ENCODE data around the gene SCGB3A1.

GRCh38 chr5:180601591-180602480 lies 10.5 kb upstream of the SCGB3A1 start:
- TF ChIP-seq CTCF (conservative IDR thresholded peaks at IDR 0.05; ENCODE audit: low read depth, low read length) (no peak), FOS (IDR thresholded peaks at IDR 0.05; ENCODE audit: low read depth, low read length) (no peak), POLR2A (IDR thresholded peaks at IDR 0.05; ENCODE audit: low read depth, low read length) (no peak), MAZ (IDR thresholded peaks at IDR 0.05; ENCODE audit: borderline replicate concordance, low read depth, low read length) (no peak), RAD21 (IDR thresholded peaks at IDR 0.05; ENCODE audit: low read length) (no peak), SMC3 (IDR thresholded peaks at IDR 0.05; ENCODE audit: low read depth, low read length) (no peak), MXI1 (IDR thresholded peaks at IDR 0.05; ENCODE audit: borderline replicate concordance, low read depth, low read length) (no peak), BHLHE40 (IDR thresholded peaks at IDR 0.05; ENCODE audit: low read depth, low read length) (no peak), ELK1 (IDR thresholded peaks at IDR 0.05; ENCODE audit: borderline replicate concordance, low read depth, low read length) (no peak), CHD1 (IDR thresholded peaks at IDR 0.05; ENCODE audit: low read depth, low read length) (no peak), USF2 (IDR thresholded peaks at IDR 0.05; ENCODE audit: low read depth, low read length) (no peak), NFE2L2 (IDR thresholded peaks at IDR 0.05; ENCODE audit: low read depth, low read length) (no peak), MAFK (IDR thresholded peaks at IDR 0.05; ENCODE audit: low read depth, low read length) (no peak)
